ENCODE results near the gene MYO1D. TPM values are rescaled to one million over a fixed set of nuclear protein-coding genes. Genes with fewer than 3 reads are reported as not detected.

The MYO1D gene
- total RNA-seq, 1 donor from 2014 or later: 36.9 TPM

GRCh38 chr17:32820440-32820839 is 56.5 kb downstream of the MYO1D start:
- Mint-ChIP-seq H3K4me3 (ENCODE audit: low read depth) (no peak overlapping the region), H3K27me3 (no peaks in the 10 kb centered on the region), H3K36me3 (ENCODE audit: insufficient read depth) (no peaks in the 10 kb centered on the region), H3K9me3 (ENCODE audit: low read depth) (no peaks in the 10 kb centered on the region), H3K4me1 (ENCODE audit: low read depth) (peaks cover 7% of the 10 kb centered on the region), H3K27ac (no peak overlapping the region)
- TF ChIP-seq, protein P1, sequence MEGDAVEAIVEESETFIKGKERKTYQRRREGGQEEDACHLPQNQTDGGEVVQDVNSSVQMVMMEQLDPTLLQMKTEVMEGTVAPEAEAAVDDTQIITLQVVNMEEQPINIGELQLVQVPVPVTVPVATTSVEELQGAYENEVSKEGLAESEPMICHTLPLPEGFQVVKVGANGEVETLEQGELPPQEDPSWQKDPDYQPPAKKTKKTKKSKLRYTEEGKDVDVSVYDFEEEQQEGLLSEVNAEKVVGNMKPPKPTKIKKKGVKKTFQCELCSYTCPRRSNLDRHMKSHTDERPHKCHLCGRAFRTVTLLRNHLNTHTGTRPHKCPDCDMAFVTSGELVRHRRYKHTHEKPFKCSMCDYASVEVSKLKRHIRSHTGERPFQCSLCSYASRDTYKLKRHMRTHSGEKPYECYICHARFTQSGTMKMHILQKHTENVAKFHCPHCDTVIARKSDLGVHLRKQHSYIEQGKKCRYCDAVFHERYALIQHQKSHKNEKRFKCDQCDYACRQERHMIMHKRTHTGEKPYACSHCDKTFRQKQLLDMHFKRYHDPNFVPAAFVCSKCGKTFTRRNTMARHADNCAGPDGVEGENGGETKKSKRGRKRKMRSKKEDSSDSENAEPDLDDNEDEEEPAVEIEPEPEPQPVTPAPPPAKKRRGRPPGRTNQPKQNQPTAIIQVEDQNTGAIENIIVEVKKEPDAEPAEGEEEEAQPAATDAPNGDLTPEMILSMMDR (IDR thresholded peaks at IDR 0.05; ENCODE audit: unreplicated experiment): no peak
- no peak for DNase-seq (ENCODE audit: low spot score, unreplicated experiment)

GRCh38 chr17:32819787-32820186 is 57.1 kb downstream of the MYO1D start:
- Mint-ChIP-seq H3K4me3 (ENCODE audit: low read depth) (no peak overlapping the region), H3K4me1 (ENCODE audit: low read depth) (peaks cover 7% of the 10 kb centered on the region), H3K27me3 (no peaks in the 10 kb centered on the region), H3K36me3 (ENCODE audit: insufficient read depth) (no peaks in the 10 kb centered on the region), H3K9me3 (ENCODE audit: low read depth) (no peaks in the 10 kb centered on the region), H3K27ac (no peak overlapping the region)
- TF ChIP-seq, protein P1 (IDR thresholded peaks at IDR 0.05; ENCODE audit: unreplicated experiment): no peak
- DNase-seq (ENCODE audit: low spot score, unreplicated experiment): no peak

DNA sequence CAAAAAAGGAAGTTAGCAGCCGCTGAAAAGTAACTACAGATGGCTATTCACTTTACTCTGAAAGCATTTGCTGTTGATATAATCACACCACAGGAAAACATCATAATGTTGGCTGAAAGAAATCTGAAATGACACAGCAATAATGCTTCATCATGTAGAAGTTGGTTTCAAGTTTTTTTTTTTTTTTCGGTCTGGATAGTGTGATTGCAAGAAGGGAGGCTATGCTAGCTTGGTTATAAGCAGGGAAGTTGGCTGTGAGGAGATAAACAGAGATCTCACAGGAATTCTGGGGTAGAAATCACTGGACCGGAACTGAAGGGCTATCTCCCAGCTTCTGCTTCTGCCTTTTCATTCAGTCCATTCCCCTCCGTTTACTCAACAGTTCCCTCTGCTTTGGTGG is 57.9 kb downstream of the MYO1D start:
- no peaks in the 10 kb centered on the region for H3K9me3 Mint-ChIP-seq (ENCODE audit: low read depth)
- no peaks in the 10 kb centered on the region for H3K27me3 Mint-ChIP-seq
- H3K36me3 Mint-ChIP-seq (ENCODE audit: insufficient read depth): no peaks in the 10 kb centered on the region
- peaks cover 7% of the 10 kb centered on the region for H3K4me1 Mint-ChIP-seq (ENCODE audit: low read depth)
- TF ChIP-seq, protein P1 (IDR thresholded peaks at IDR 0.05; ENCODE audit: unreplicated experiment): no peak
- no peak for DNase-seq (ENCODE audit: low spot score, unreplicated experiment)
- no peak overlapping the region for H3K27ac Mint-ChIP-seq
- no peak overlapping the region for H3K4me3 Mint-ChIP-seq (ENCODE audit: low read depth)

DNA sequence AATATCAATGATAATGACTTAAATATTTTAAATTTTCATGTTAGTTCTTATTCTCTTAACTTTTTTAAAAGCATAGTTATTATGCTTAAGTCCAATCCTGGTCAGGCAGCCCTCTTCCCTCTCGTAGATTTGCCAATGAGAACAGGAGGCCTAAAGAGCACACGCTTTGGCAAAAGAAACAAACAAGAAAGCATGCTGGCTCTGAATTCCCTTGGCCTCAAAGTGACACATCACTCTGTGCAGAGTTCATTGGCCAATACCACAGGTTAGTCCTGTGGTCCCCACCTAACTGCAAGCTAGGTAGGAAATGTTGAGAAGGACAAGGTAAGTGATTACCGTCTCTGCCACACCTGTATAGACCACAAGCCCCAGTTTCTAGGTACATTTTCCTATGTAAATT is 61.5 kb downstream of the MYO1D start:
- H3K36me3 Mint-ChIP-seq (ENCODE audit: insufficient read depth): no peaks in the 10 kb centered on the region
- H3K27ac Mint-ChIP-seq: no peak overlapping the region
- no peaks in the 10 kb centered on the region for H3K27me3 Mint-ChIP-seq
- peaks cover 6% of the 10 kb centered on the region for H3K4me1 Mint-ChIP-seq (ENCODE audit: low read depth)
- H3K4me3 Mint-ChIP-seq (ENCODE audit: low read depth): no peak overlapping the region
- TF ChIP-seq, protein P1 (IDR thresholded peaks at IDR 0.05; ENCODE audit: unreplicated experiment): no peak
- no peak for DNase-seq (ENCODE audit: low spot score, unreplicated experiment)
- H3K9me3 Mint-ChIP-seq (ENCODE audit: low read depth): no peaks in the 10 kb centered on the region

DNA sequence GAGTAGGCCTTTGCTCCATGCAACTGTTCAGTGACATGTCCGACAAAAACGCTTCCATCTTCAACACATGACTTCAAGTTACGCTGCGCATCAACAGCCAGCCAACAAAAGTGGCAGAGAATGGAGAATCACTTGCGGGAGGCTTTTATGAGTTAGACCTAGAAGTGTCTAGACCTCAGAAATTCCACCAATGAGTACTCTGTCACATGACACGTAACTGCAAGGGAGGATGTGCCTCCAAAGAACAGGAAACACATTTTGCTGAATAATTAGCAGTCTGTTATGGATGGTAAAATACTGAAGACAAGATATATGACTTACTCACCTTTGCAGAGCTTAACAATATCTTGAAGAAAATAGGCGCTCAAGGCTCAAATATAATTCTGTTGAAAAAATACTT is 62.1 kb downstream of the MYO1D start:
- peaks cover 7% of the 10 kb centered on the region for H3K4me1 Mint-ChIP-seq (ENCODE audit: low read depth)
- TF ChIP-seq, protein P1 (IDR thresholded peaks at IDR 0.05; ENCODE audit: unreplicated experiment): no peak
- no peaks in the 10 kb centered on the region for H3K36me3 Mint-ChIP-seq (ENCODE audit: insufficient read depth)
- no peak overlapping the region for H3K27ac Mint-ChIP-seq
- H3K4me3 Mint-ChIP-seq (ENCODE audit: low read depth): no peak overlapping the region
- no peaks in the 10 kb centered on the region for H3K9me3 Mint-ChIP-seq (ENCODE audit: low read depth)
- DNase-seq (ENCODE audit: low spot score, unreplicated experiment): no peak
- H3K27me3 Mint-ChIP-seq: no peaks in the 10 kb centered on the region

Data from progenitor cell of endocrine pancreas (in vitro differentiated cells).